Neural progenitor cell (in vitro differentiated cells): ENCODE results near the gene MYBPC1. TPM values are rescaled to one million over a fixed set of nuclear protein-coding genes. Genes with fewer than 3 reads are reported as not detected.

Experiments
- DNase-seq: peaks from one replicate; pipeline ENCODE4 v3.0.0-alpha.2; 2016; ENCODE audit warnings: low spot score
- H2AFZ ChIP-seq: fragments of 200-600 bp; sonication (generic); replicated peaks from 2 replicates; pipeline ENCODE4 v1.6.1; 2016; ENCODE audit warnings: antibody characterized with exemption
- H3F3A ChIP-seq: fragments of 200-600 bp; sonication (generic); 2 replicates; pipeline ENCODE4 v1.6.1; 2016; ENCODE audit warnings: antibody characterized with exemption, low read depth
- H3K27ac ChIP-seq: fragments of 200-600 bp; sonication (generic); 2 replicates; pipeline ENCODE4 v1.5.1; 2016; ENCODE audit warnings: mild to moderate bottlenecking
- H3K27me3 ChIP-seq: fragments of 200-600 bp; sonication (generic); 2 replicates; pipeline ENCODE4 v1.6.1; 2016; ENCODE audit warnings: mild to moderate bottlenecking, moderate library complexity
- H3K36me3 ChIP-seq: fragments of 200-600 bp; sonication (generic); 2 replicates; pipeline ENCODE4 v1.5.1; 2016
- H3K4me1 ChIP-seq: fragments of 200-600 bp; sonication (generic); 2 replicates; pipeline ENCODE4 v1.6.1; 2016; ENCODE audit warnings: mixed run types
- H3K4me2 ChIP-seq: fragments of 200-600 bp; sonication (generic); 2 replicates; pipeline ENCODE4 v1.6.1; 2016
- H3K4me3 ChIP-seq: fragments of 200-600 bp; sonication (generic); 2 replicates; pipeline ENCODE4 v1.5.1; 2016
- H3K79me2 ChIP-seq: fragments of 200-600 bp; sonication (generic); 2 replicates; pipeline ENCODE4 v1.6.1; 2016; ENCODE audit warnings: low read depth
- H3K9ac ChIP-seq: fragments of 200-600 bp; sonication (generic); 2 replicates; pipeline ENCODE4 v1.6.1; 2016
- H3K9me3 ChIP-seq: fragments of 200-600 bp; sonication (generic); 2 replicates; pipeline ENCODE4 v1.5.1; 2016; ENCODE audit warnings: low read depth
- H4K20me1 ChIP-seq: fragments of 200-600 bp; sonication (generic); 2 replicates; pipeline ENCODE4 v1.6.1; 2016; ENCODE audit warnings: low read depth
- H3K27ac Mint-ChIP-seq: 3 replicates; pipeline ENCODE4 v1.8.0; 2021; ENCODE audit warnings: mixed read lengths
- H3K27me3 Mint-ChIP-seq: 2 replicates; pipeline ENCODE4 v1.8.0; 2022; ENCODE audit warnings: low read depth, mild to moderate bottlenecking, inconsistent platforms, moderate library complexity, mixed read lengths; ENCODE audit not compliant: insufficient read depth
- H3K36me3 Mint-ChIP-seq: 3 replicates; pipeline ENCODE4 v1.8.0; 2021; ENCODE audit warnings: mixed read lengths
- H3K4me1 Mint-ChIP-seq: 3 replicates; pipeline ENCODE4 v1.8.0; 2021; ENCODE audit warnings: mixed read lengths
- H3K4me3 Mint-ChIP-seq: 3 replicates; pipeline ENCODE4 v1.8.0; 2021; ENCODE audit warnings: mild to moderate bottlenecking, moderate library complexity, mixed read lengths
- H3K9me3 Mint-ChIP-seq: 3 replicates; pipeline ENCODE4 v1.8.0; 2020; ENCODE audit warnings: mixed read lengths
- CTCF ChIP-seq: fragments of 200-600 bp; sonication (generic); IDR thresholded peaks from 2 replicates; pipeline ENCODE4 v1.5.1; 2017; ENCODE audit warnings: antibody characterized with exemption, mild to moderate bottlenecking
- EZH2 ChIP-seq: fragments of 200-600 bp; sonication (generic); IDR thresholded peaks from 2 replicates; pipeline ENCODE4 v1.6.1; 2017; ENCODE audit warnings: antibody characterized with exemption, mild to moderate bottlenecking, moderate library complexity
- EZH2phosphoT487 ChIP-seq: fragments of 200-600 bp; sonication (generic); IDR thresholded peaks from 2 replicates; pipeline ENCODE4 v1.6.1; 2017; ENCODE audit warnings: antibody characterized with exemption
- total RNA-seq: library from RNA; depleted of rRNA; stranded (reverse); fragments of >200 nt; gene quantifications from 2 replicates; pipeline ENCODE4 v1.2.3, GENCODE V29; 2015; ENCODE audit warnings: low replicate concordance

The MYBPC1 gene
- total RNA-seq, 1 donor from 2014 or later = not detected

GRCh38 chr12:101571105-101571504, 23.7 kb upstream of the MYBPC1 start:
- H3K9ac ChIP-seq = no peak overlapping the region
- no peak for DNase-seq
- no peaks in the 10 kb centered on the region for H3K79me2 ChIP-seq
- Mint-ChIP-seq H3K36me3 (no peaks in the 10 kb centered on the region), H3K4me3 (no peak overlapping the region), H3K27me3 (no peaks in the 10 kb centered on the region), H3K4me1 (peaks cover 5% of the 10 kb centered on the region), H3K27ac (no peak overlapping the region), H3K9me3 (no peaks in the 10 kb centered on the region)
- H3K36me3 ChIP-seq = no peaks in the 10 kb centered on the region
- H4K20me1 ChIP-seq = no peaks in the 10 kb centered on the region
- no peak for TF ChIP-seq EZH2phosphoT487
- TF ChIP-seq EZH2 = no peak
- TF ChIP-seq CTCF = no peak
- H3K27ac ChIP-seq = no peak overlapping the region
- H3F3A ChIP-seq = no peaks in the 10 kb centered on the region
- peaks cover 6% of the 10 kb centered on the region for H3K4me1 ChIP-seq
- H3K9me3 ChIP-seq = no peaks in the 10 kb centered on the region
- no peak overlapping the region for H2AFZ ChIP-seq
- H3K27me3 ChIP-seq = no peaks in the 10 kb centered on the region
- H3K4me2 ChIP-seq = no peak overlapping the region
- H3K4me3 ChIP-seq = no peak overlapping the region

GRCh38 chr12:101573743-101574142, 21.0 kb upstream of the MYBPC1 start:
- Histone ChIP-seq H3K9me3 (no peaks in the 10 kb centered on the region), H3K27ac (no peak overlapping the region), H3K4me2 (no peak overlapping the region), H3K79me2 (no peaks in the 10 kb centered on the region), H3K36me3 (no peaks in the 10 kb centered on the region), H3K4me3 (no peak overlapping the region), H4K20me1 (no peaks in the 10 kb centered on the region), H3F3A (no peaks in the 10 kb centered on the region), H3K4me1 (no peaks in the 10 kb centered on the region), H3K9ac (no peak overlapping the region), H2AFZ (no peak overlapping the region), H3K27me3 (no peaks in the 10 kb centered on the region)
- H3K27ac Mint-ChIP-seq = no peak overlapping the region
- no peak for TF ChIP-seq CTCF
- TF ChIP-seq EZH2phosphoT487 = no peak
- TF ChIP-seq EZH2 = no peak
- DNase-seq = no peak
- H3K27me3 Mint-ChIP-seq = no peaks in the 10 kb centered on the region
- H3K4me1 Mint-ChIP-seq = peaks cover 3% of the 10 kb centered on the region
- no peaks in the 10 kb centered on the region for H3K9me3 Mint-ChIP-seq
- no peaks in the 10 kb centered on the region for H3K36me3 Mint-ChIP-seq
- H3K4me3 Mint-ChIP-seq = no peak overlapping the region

- no peaks in the 10 kb centered on the region for H3K79me2 ChIP-seq
- H3K27ac Mint-ChIP-seq = no peak overlapping the region
These were observed 16.4 kb upstream of the MYBPC1 start for GRCh38 chr12:101578417-101578816.

More at GRCh38 chr12:101578417-101578816, 16.4 kb upstream of the MYBPC1 start:
- H2AFZ ChIP-seq = no peak overlapping the region
- H3K4me2 ChIP-seq = no peak overlapping the region
- no peaks in the 10 kb centered on the region for H3F3A ChIP-seq
- H3K36me3 ChIP-seq = no peaks in the 10 kb centered on the region
- H3K9ac ChIP-seq = no peak overlapping the region
- H3K9me3 ChIP-seq = no peaks in the 10 kb centered on the region
- no peak for DNase-seq
- Mint-ChIP-seq H3K9me3 (no peaks in the 10 kb centered on the region), H3K4me1 (peaks cover 23% of the 10 kb centered on the region), H3K4me3 (no peak overlapping the region), H3K36me3 (no peaks in the 10 kb centered on the region), H3K27me3 (no peaks in the 10 kb centered on the region)
- peaks cover 10% of the 10 kb centered on the region for H3K4me1 ChIP-seq
- H4K20me1 ChIP-seq = no peaks in the 10 kb centered on the region
- TF ChIP-seq CTCF = no peak
- H3K27me3 ChIP-seq = no peaks in the 10 kb centered on the region
- no peak overlapping the region for H3K4me3 ChIP-seq
- no peak overlapping the region for H3K27ac ChIP-seq
